HCT116 (cell line): Measurements from ENCODE around the gene PRPH2. TPM values are rescaled to one million over a fixed set of nuclear protein-coding genes. Genes with fewer than 3 reads are reported as not detected.

Experiments used
- ATAC-seq: fragments of 200-7000 bp; cut with Tn5 transposase; 2 replicates; pipeline ENCODE4 v1.9.1; 2020; ENCODE audit warnings: mild to moderate bottlenecking, moderate library complexity
- BruUV-seq: library from RNA; stranded (reverse); fragments of 400-500 nt; replicated peaks from 2 replicates; lab custom pipeline; 2021; lab: Mats Ljungman, UMichigan
- CTCF ChIA-PET: fragments of 300-600 bp; sonication (Branson Sonifier 250); formaldehyde crosslinking; loops from one replicate; lab custom pipeline; 2021; ENCODE audit warnings: antibody characterized with exemption; lab: Charles Lee
- POLR2A ChIA-PET: fragments of 300-600, 350-600 bp; sonication (Branson Sonifier 250); formaldehyde crosslinking; loops from one replicate; lab custom pipeline; 2021; ENCODE audit warnings: antibody characterized with exemption; lab: Charles Lee
- RAD21 ChIA-PET, 2 experiments: fragments of 300-600 bp; sonication (Branson Sonifier 250); formaldehyde crosslinking; loops; one replicate each; lab custom pipeline; 2023; ENCODE audit warnings: low total read pairs in 2 of 2; ENCODE audit not compliant: uncharacterized antibody in 2 of 2, unreplicated experiment in 2 of 2, low non-redundant PET in 1 of 2; lab: Charles Lee
- DNase-seq: peaks from one replicate; pipeline ENCODE4 v3.0.0-alpha.2; 2010; ENCODE audit warnings: low read depth, low spot score
- H2AFZ ChIP-seq: fragments of 200-600 bp; shearing (Covaris generic), sonication (generic); 2 replicates; pipeline ENCODE4 v1.6.1; 2017; ENCODE audit warnings: low read depth, mixed run types, mixed read lengths, antibody characterized with exemption, low read length; ENCODE audit not compliant: poor library complexity, severe bottlenecking
- H3K27ac ChIP-seq: 2 replicates; pipeline ENCODE4 v1.5.1; 2012; ENCODE audit warnings: low read depth, low read length
- H3K27me3 ChIP-seq: fragments of 200-600 bp; sonication (generic); 2 replicates; pipeline ENCODE4 v1.6.1; 2016; ENCODE audit warnings: mixed run types, low read length, mixed read lengths; ENCODE audit not compliant: insufficient read depth
- H3K36me3 ChIP-seq, 2 experiments: fragments of 200-500 bp in 1 of 2; fragments of 200-600 bp in 1 of 2; sonication (Bioruptor generic) in 1 of 2; sonication (generic) in 1 of 2; 2 replicates each; pipeline versions ENCODE4 v1.5.1 to v1.6.1; 2014 to 2016; ENCODE audit warnings: low read length in 2 of 2, inconsistent platforms in 1 of 2, mixed read lengths in 1 of 2, mixed run types in 1 of 2; ENCODE audit not compliant: insufficient read depth in 2 of 2, control insufficient read depth in 1 of 2
- H3K4me1 ChIP-seq, 2 experiments: fragments of 200-600 bp in 1 of 2; sonication (generic) in 1 of 2; 2 replicates each; pipeline versions ENCODE4 v1.5.1 to v1.6.1; 2012 to 2017; ENCODE audit warnings: low read length in 2 of 2, inconsistent platforms in 1 of 2, mild to moderate bottlenecking in 1 of 2, mixed read lengths in 1 of 2, mixed run types in 1 of 2, moderate library complexity in 1 of 2; ENCODE audit not compliant: insufficient read depth in 2 of 2, control insufficient read depth in 1 of 2
- H3K4me2 ChIP-seq: fragments of 200-600 bp; sonication (generic); 2 replicates; pipeline ENCODE4 v1.6.1; 2017; ENCODE audit warnings: mixed run types, low read length, mixed read lengths
- H3K4me3 ChIP-seq, 2 experiments: fragments of 200-600 bp in 1 of 2; sonication (generic) in 1 of 2; replicated peaks in 1 of 2; 2 replicates each; pipeline ENCODE4 v1.5.1; 2011 to 2016; ENCODE audit warnings: low read length in 2 of 2, control low read depth in 1 of 2, low read depth in 1 of 2, mild to moderate bottlenecking in 1 of 2, mixed read lengths in 1 of 2, mixed run types in 1 of 2
- H3K79me2 ChIP-seq: fragments of 200-600 bp; sonication (generic); 2 replicates; pipeline ENCODE4 v1.6.1; 2017; ENCODE audit warnings: mild to moderate bottlenecking, mixed run types, low read length, moderate library complexity, mixed read lengths; ENCODE audit not compliant: insufficient read depth
- H3K9ac ChIP-seq: fragments of 200-600 bp; sonication (generic); 2 replicates; pipeline ENCODE4 v1.6.1; 2016; ENCODE audit warnings: low read length, mixed read lengths
- H3K9me2 ChIP-seq: fragments of 200-600 bp; sonication (generic), shearing (Covaris generic); 2 replicates; pipeline ENCODE4 v1.6.1; 2017; ENCODE audit warnings: mixed run types, mild to moderate bottlenecking, moderate library complexity; ENCODE audit not compliant: insufficient read depth
- H3K9me3 ChIP-seq, 2 experiments: fragments of 200-500 bp in 1 of 2; fragments of 200-600 bp in 1 of 2; sonication (Bioruptor generic) in 1 of 2; sonication (generic) in 1 of 2; 2 replicates each; pipeline ENCODE4 v1.6.1; 2014 to 2017; ENCODE audit warnings: low read length in 2 of 2, mixed read lengths in 2 of 2, inconsistent platforms in 1 of 2, low read depth in 1 of 2, mild to moderate bottlenecking in 1 of 2, mixed run types in 1 of 2, moderate library complexity in 1 of 2; ENCODE audit not compliant: control insufficient read depth in 1 of 2, insufficient read depth in 1 of 2
- H4K20me1 ChIP-seq: fragments of 200-600 bp; sonication (generic), shearing (Covaris generic); 2 replicates; pipeline ENCODE4 v1.6.1; 2017; ENCODE audit warnings: mixed run types, mild to moderate bottlenecking, moderate library complexity; ENCODE audit not compliant: insufficient read depth
- CBX3 ChIP-seq: IDR thresholded peaks from 2 replicates; pipeline ENCODE4 v1.6.1; 2012; ENCODE audit warnings: low read depth
- CEBPB ChIP-seq: IDR thresholded peaks from 2 replicates; pipeline ENCODE4 v1.6.1; 2012; ENCODE audit warnings: low read depth
- ELF1 ChIP-seq: IDR thresholded peaks from 2 replicates; pipeline ENCODE4 v1.6.1; 2012; ENCODE audit warnings: low read depth, borderline replicate concordance
- EZH2 ChIP-seq: fragments of 200-600 bp; sonication (generic); IDR thresholded peaks from 2 replicates; pipeline ENCODE4 v1.6.1; 2017; ENCODE audit warnings: antibody characterized with exemption, mixed run types
- FOSL1 ChIP-seq: IDR thresholded peaks from 2 replicates; pipeline ENCODE4 v1.6.1; 2012; ENCODE audit warnings: low read depth
- SIN3A ChIP-seq: IDR thresholded peaks from 2 replicates; pipeline ENCODE4 v1.6.1; 2012; ENCODE audit warnings: low read depth
- SP1 ChIP-seq: IDR thresholded peaks from 2 replicates; pipeline ENCODE4 v1.6.1; 2012; ENCODE audit warnings: low read depth
- TCF7L2 ChIP-seq: IDR thresholded peaks from 2 replicates; pipeline ENCODE4 v1.7.0; 2011; ENCODE audit warnings: borderline replicate concordance, inconsistent platforms; ENCODE audit not compliant: insufficient read depth, insufficient read length; ENCODE audit errors: extremely low read depth
- ZFX ChIP-seq: fragments of 450-650 bp; IDR thresholded peaks from 2 replicates; pipeline ENCODE4 v1.6.1; 2017
- ZNF274 ChIP-seq: fragments of 200-500 bp; sonication (Bioruptor generic); IDR thresholded peaks from 2 replicates; pipeline ENCODE4 v1.6.1; 2014; ENCODE audit warnings: mild to moderate bottlenecking, low read depth, low read length, inconsistent platforms
- intact Hi-C: fragments of 100-400 bp; cut with micrococcal nuclease; formaldehyde crosslinking; loops from 2 replicates; pipeline ENCODE4 v1.10.0; 2022
- total RNA-seq: library from RNA; stranded (reverse); gene quantifications from one replicate; pipeline ENCODE4 v1.2.1, GENCODE V29; 2021; ENCODE audit not compliant: unreplicated experiment
- TF ChIP-seq, protein P1 (sequence below): IDR thresholded peaks from 2 replicates; pipeline ENCODE4 v1.6.1; 2012; ENCODE audit warnings: low read depth
- TF ChIP-seq, protein P2 (sequence below): IDR thresholded peaks from 2 replicates; pipeline ENCODE4 v1.6.1; 2011; ENCODE audit warnings: mild to moderate bottlenecking, low read length, moderate library complexity; ENCODE audit not compliant: insufficient replicate concordance; ENCODE audit errors: extremely low read depth

The PRPH2 gene
- total RNA-seq, 1 experiment from 2014 or later = not detected

GRCh38 chr6:42745640-42746462 lies 23.5 kb upstream of the PRPH2 start, which contains the start of gene TBCC (continued):
- TF ChIP-seq, protein P1, sequence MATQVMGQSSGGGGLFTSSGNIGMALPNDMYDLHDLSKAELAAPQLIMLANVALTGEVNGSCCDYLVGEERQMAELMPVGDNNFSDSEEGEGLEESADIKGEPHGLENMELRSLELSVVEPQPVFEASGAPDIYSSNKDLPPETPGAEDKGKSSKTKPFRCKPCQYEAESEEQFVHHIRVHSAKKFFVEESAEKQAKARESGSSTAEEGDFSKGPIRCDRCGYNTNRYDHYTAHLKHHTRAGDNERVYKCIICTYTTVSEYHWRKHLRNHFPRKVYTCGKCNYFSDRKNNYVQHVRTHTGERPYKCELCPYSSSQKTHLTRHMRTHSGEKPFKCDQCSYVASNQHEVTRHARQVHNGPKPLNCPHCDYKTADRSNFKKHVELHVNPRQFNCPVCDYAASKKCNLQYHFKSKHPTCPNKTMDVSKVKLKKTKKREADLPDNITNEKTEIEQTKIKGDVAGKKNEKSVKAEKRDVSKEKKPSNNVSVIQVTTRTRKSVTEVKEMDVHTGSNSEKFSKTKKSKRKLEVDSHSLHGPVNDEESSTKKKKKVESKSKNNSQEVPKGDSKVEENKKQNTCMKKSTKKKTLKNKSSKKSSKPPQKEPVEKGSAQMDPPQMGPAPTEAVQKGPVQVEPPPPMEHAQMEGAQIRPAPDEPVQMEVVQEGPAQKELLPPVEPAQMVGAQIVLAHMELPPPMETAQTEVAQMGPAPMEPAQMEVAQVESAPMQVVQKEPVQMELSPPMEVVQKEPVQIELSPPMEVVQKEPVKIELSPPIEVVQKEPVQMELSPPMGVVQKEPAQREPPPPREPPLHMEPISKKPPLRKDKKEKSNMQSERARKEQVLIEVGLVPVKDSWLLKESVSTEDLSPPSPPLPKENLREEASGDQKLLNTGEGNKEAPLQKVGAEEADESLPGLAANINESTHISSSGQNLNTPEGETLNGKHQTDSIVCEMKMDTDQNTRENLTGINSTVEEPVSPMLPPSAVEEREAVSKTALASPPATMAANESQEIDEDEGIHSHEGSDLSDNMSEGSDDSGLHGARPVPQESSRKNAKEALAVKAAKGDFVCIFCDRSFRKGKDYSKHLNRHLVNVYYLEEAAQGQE = no peak
- TF ChIP-seq TCF7L2 = no peak
- TF ChIP-seq, all 23 proteins: peak for 8

GRCh38 chr6:42745083-42745639 lies 22.8 kb upstream of the PRPH2 start:
- Histone ChIP-seq H3K9me3 (no peaks in the 10 kb centered on the region), H3K27me3 (no peaks in the 10 kb centered on the region), H3K9me2 (no peaks in the 10 kb centered on the region), H3K4me3 (peak overlapping the region; percentile 88 to 99), H3K79me2 (peaks cover 23% of the 10 kb centered on the region), H3K4me1 (peaks cover 11 to 27% of the 10 kb centered on the region in 2 experiments), H3K36me3 (no peaks in the 10 kb centered on the region), H3K27ac (peak overlapping the region; percentile 74), H3K4me2 (peak overlapping the region; percentile 93), H3K9ac (peak overlapping the region; percentile 94), H4K20me1 (no peaks in the 10 kb centered on the region), H2AFZ (no peak overlapping the region)
- DNase-seq (no peak), ATAC-seq (no peak)
- CTCF ChIA-PET = interaction anchor here (1.0 kb wide), 1 partner anchor 19 kb away, joined by 3 read pairs; no protein-coding TSS in a partner anchor
- no TSS peak for BruUV-seq
- intact Hi-C loops = loop anchor here (5.0 kb wide), 1 partner anchor 147 kb away; a partner anchor contains a TSS
- TF ChIP-seq SIN3A (no peak), FOSL1 (no peak), CBX3 (no peak), CEBPB (no peak), ZNF274 (no peak), EZH2 (no peak), ZFX (no peak), ELF1 (no peak), TCF7L2 (no peak), SP1 (no peak)
- TF ChIP-seq, protein P1 = no peak
- TF ChIP-seq, protein P2, sequence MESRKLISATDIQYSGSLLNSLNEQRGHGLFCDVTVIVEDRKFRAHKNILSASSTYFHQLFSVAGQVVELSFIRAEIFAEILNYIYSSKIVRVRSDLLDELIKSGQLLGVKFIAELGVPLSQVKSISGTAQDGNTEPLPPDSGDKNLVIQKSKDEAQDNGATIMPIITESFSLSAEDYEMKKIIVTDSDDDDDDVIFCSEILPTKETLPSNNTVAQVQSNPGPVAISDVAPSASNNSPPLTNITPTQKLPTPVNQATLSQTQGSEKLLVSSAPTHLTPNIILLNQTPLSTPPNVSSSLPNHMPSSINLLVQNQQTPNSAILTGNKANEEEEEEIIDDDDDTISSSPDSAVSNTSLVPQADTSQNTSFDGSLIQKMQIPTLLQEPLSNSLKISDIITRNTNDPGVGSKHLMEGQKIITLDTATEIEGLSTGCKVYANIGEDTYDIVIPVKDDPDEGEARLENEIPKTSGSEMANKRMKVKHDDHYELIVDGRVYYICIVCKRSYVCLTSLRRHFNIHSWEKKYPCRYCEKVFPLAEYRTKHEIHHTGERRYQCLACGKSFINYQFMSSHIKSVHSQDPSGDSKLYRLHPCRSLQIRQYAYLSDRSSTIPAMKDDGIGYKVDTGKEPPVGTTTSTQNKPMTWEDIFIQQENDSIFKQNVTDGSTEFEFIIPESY = no peak
- RAD21 ChIA-PET = interaction anchor here (0.9 to 1.0 kb wide), 2 partner anchors 19 to 38 kb away, joined by 3 to 4 read pairs; no protein-coding TSS in a partner anchor
- POLR2A ChIA-PET = interaction anchor here (0.8 to 3.3 kb wide), 4 partner anchors 15 to 197 kb away, joined by 3 to 22 read pairs (median 9); partner anchors contain the start of genes BICRAL and RPL7L1
